ENCODE measurements around the gene CRABP2. TPM values are rescaled to one million over a fixed set of nuclear protein-coding genes. Genes with fewer than 3 reads are reported as not detected.

Gene CRABP2
- polyA plus RNA-seq, 1 of the 3 experiments (the other 2 are of a cell fraction) = 42.1 TPM

- TF ChIP-seq CTCF (IDR thresholded peaks at IDR 0.05) (peak; percentile 99), USF1 (IDR thresholded peaks at IDR 0.05; ENCODE audit: borderline replicate concordance, low read depth) (no peak), SMC3 (IDR thresholded peaks at IDR 0.05; ENCODE audit: low read depth, low read length) (peak; percentile 98), MXI1 (IDR thresholded peaks at IDR 0.05; ENCODE audit: low read depth, low read length) (peak; percentile 74), MEF2A (IDR thresholded peaks at IDR 0.05; ENCODE audit: borderline replicate concordance, low read depth) (no peak), PBX3 (IDR thresholded peaks at IDR 0.05) (peak; percentile 56), ZBTB33 (IDR thresholded peaks at IDR 0.05; ENCODE audit: borderline replicate concordance, low read depth) (peak; percentile 27; the same call in 1 of the 2 replicates)
Observed at GRCh38 chr1:156659988-156660751, 45.2 kb downstream of the CRABP2 start (continued).

- no peak for TF ChIP-seq RCOR1 (IDR thresholded peaks at IDR 0.05; ENCODE audit: low read length)
- no peak for TF ChIP-seq ELF1 (IDR thresholded peaks at IDR 0.05)
- TF ChIP-seq IRF3 (IDR thresholded peaks at IDR 0.05; ENCODE audit: low read depth, low read length) = no peak
- TF ChIP-seq POLR2AphosphoS5 (IDR thresholded peaks at IDR 0.05; ENCODE audit: low read depth, low read length) = no peak
- no peak for TF ChIP-seq RFX5 (IDR thresholded peaks at IDR 0.05; ENCODE audit: low read length)
- no peak for TF ChIP-seq NRF1 (IDR thresholded peaks at IDR 0.05; ENCODE audit: low read depth, low read length)
- TF ChIP-seq MAX (IDR thresholded peaks at IDR 0.05; ENCODE audit: low read depth) = no peak
- TF ChIP-seq SIN3A (IDR thresholded peaks at IDR 0.05; ENCODE audit: borderline replicate concordance, low read depth, low read length) = no peak
- TF ChIP-seq FOSL2 (IDR thresholded peaks at IDR 0.05; ENCODE audit: borderline replicate concordance, low read depth) = no peak
- no peak for TF ChIP-seq TEAD4 (IDR thresholded peaks at IDR 0.05; ENCODE audit: borderline replicate concordance, insufficient read depth)
- Histone ChIP-seq H3F3A (replicated peaks; ENCODE audit: insufficient read depth) (peaks cover 21% of the 10 kb centered on the region), H3K27ac (ENCODE audit: low read depth in 2 of 2, low read length in 1 of 2) (peak overlapping the region in 1 of 2 experiments; percentile 48; a peak in 2 of 4 replicates), H3K9me2 (no peaks in the 10 kb centered on the region), H4K20me1 (ENCODE audit: insufficient read depth) (peaks cover 3% of the 10 kb centered on the region; the same call in 1 of the 2 replicates), H3K9ac (no peak overlapping the region), H3K4me2 (peak overlapping the region; percentile 75), H2AFZ (ENCODE audit: low read depth) (peak overlapping the region; percentile 67), H3K4me3 (ENCODE audit: low read depth in 2 of 2, low read length in 1 of 2) (peak overlapping the region in 1 of 2 experiments; percentile 54; a peak in 1 of 4 replicates), H3K9me3 (no peaks in the 10 kb centered on the region), H3K36me3 (replicated peaks in 1 of 2; ENCODE audit: control insufficient read depth in 1 of 2, insufficient read depth in 2 of 2, low read length in 1 of 2) (no peaks in the 10 kb centered on the region), H3K27me3 (ENCODE audit: insufficient read depth) (no peaks in the 10 kb centered on the region), H3K4me1 (ENCODE audit: control insufficient read depth in 1 of 2, insufficient read depth in 2 of 2, low read depth in 1 of 2, low read length in 1 of 2) (peaks cover 46 to 47% of the 10 kb centered on the region in 2 experiments; a peak in 3 of 4 replicates), H3K79me2 (ENCODE audit: insufficient read depth) (no peaks in the 10 kb centered on the region)
- CTCF ChIA-PET = interaction anchor here (0.6 to 13.1 kb wide), 38 partner anchors 8 to 345 kb away, joined by 3 to 682 read pairs (median 4); partner anchors contain the start of genes BCAN, HAPLN2, ISG20L2 and METTL25B
- POLR2A ChIA-PET = interaction anchor here (3.6 kb wide), 1 partner anchor 17 kb away, joined by 36 read pairs; the partner anchor contains the start of gene NES
- DNase-seq = no peak
- WGBS (ENCODE audit: low lambda C conversion rate) = 42% methylated on average over 6 of the region's 6 CpGs
Observed at GRCh38 chr1:156659661-156659987, 45.8 kb downstream of the CRABP2 start.

Data from SK-N-SH (cell line).